Measurements from ENCODE around the gene DUSP22.

The DUSP22 gene

GRCh38 chr6:397056-397455 lies 104.8 kb downstream of the DUSP22 start:
- peaks cover 2% of the 10 kb centered on the region for H3K27me3 ChIP-seq (ENCODE audit: control insufficient read depth, insufficient read depth, low read length)
- H3K36me3 ChIP-seq (ENCODE audit: control insufficient read depth, insufficient read depth, low read length), result no peaks in the 10 kb centered on the region
- H3K9me3 ChIP-seq (ENCODE audit: control insufficient read depth, low read length), result no peaks in the 10 kb centered on the region
- H2AFZ ChIP-seq, result no peak overlapping the region
- no peak overlapping the region for H3K4me2 ChIP-seq (ENCODE audit: low read length)
- no peak overlapping the region for H3K9ac ChIP-seq
- TF ChIP-seq, protein P1, sequence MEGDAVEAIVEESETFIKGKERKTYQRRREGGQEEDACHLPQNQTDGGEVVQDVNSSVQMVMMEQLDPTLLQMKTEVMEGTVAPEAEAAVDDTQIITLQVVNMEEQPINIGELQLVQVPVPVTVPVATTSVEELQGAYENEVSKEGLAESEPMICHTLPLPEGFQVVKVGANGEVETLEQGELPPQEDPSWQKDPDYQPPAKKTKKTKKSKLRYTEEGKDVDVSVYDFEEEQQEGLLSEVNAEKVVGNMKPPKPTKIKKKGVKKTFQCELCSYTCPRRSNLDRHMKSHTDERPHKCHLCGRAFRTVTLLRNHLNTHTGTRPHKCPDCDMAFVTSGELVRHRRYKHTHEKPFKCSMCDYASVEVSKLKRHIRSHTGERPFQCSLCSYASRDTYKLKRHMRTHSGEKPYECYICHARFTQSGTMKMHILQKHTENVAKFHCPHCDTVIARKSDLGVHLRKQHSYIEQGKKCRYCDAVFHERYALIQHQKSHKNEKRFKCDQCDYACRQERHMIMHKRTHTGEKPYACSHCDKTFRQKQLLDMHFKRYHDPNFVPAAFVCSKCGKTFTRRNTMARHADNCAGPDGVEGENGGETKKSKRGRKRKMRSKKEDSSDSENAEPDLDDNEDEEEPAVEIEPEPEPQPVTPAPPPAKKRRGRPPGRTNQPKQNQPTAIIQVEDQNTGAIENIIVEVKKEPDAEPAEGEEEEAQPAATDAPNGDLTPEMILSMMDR (IDR thresholded peaks at IDR 0.05), result no peak
- H3K79me2 ChIP-seq, result no peaks in the 10 kb centered on the region
- H3K27ac ChIP-seq, result no peak overlapping the region
- no peak overlapping the region for H3K4me3 ChIP-seq (ENCODE audit: low read depth, low read length)
- no peaks in the 10 kb centered on the region for H3K4me1 ChIP-seq

DNA sequence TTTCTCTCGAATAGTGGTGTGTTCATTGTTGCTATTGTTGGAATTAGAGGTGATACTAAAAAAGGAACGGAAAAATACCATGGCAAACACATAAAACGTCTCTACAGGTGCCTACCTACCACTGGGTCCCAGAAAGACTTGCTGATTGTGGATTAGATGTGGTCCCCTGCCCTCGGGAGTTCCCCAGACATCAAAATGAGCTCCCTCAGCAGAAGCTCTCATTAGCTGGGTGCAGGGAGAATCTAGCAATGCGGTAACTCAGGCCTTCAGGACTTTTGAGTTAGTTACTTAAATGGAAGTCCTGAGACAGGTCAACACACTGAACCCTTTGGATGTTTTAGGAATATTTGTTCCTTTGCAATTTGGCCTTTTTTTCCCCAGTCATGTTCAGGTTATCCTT lies 105.3 kb downstream of the DUSP22 start:
- no peak overlapping the region for H3K4me3 ChIP-seq (ENCODE audit: low read depth, low read length)
- no peak overlapping the region for H3K9ac ChIP-seq
- TF ChIP-seq, protein P1 (IDR thresholded peaks at IDR 0.05), result no peak
- H3K79me2 ChIP-seq, result no peaks in the 10 kb centered on the region
- H3K4me1 ChIP-seq, result no peaks in the 10 kb centered on the region
- peaks cover 2% of the 10 kb centered on the region for H3K27me3 ChIP-seq (ENCODE audit: control insufficient read depth, insufficient read depth, low read length)
- no peak overlapping the region for H3K27ac ChIP-seq
- no peak overlapping the region for H3K4me2 ChIP-seq (ENCODE audit: low read length)
- H3K9me3 ChIP-seq (ENCODE audit: control insufficient read depth, low read length), result no peaks in the 10 kb centered on the region
- no peak overlapping the region for H2AFZ ChIP-seq
- H3K36me3 ChIP-seq (ENCODE audit: control insufficient read depth, insufficient read depth, low read length), result no peaks in the 10 kb centered on the region

GRCh38 chr6:398065-398464 lies 105.8 kb downstream of the DUSP22 start:
- Histone ChIP-seq H3K36me3 (ENCODE audit: control insufficient read depth, insufficient read depth, low read length) (no peaks in the 10 kb centered on the region), H3K79me2 (no peaks in the 10 kb centered on the region), H3K9ac (no peak overlapping the region), H2AFZ (no peak overlapping the region), H3K9me3 (ENCODE audit: control insufficient read depth, low read length) (no peaks in the 10 kb centered on the region), H3K4me2 (ENCODE audit: low read length) (no peak overlapping the region), H3K27me3 (ENCODE audit: control insufficient read depth, insufficient read depth, low read length) (peaks cover 2% of the 10 kb centered on the region), H3K4me1 (no peaks in the 10 kb centered on the region), H3K27ac (no peak overlapping the region), H3K4me3 (ENCODE audit: low read depth, low read length) (no peak overlapping the region)
- TF ChIP-seq, protein P1 (IDR thresholded peaks at IDR 0.05), result no peak

- H3K9ac ChIP-seq, result no peak overlapping the region
- no peaks in the 10 kb centered on the region for H3K79me2 ChIP-seq
- H3K27ac ChIP-seq, result no peak overlapping the region
- H3K9me3 ChIP-seq (ENCODE audit: control insufficient read depth, low read length), result no peaks in the 10 kb centered on the region
- TF ChIP-seq, protein P1 (IDR thresholded peaks at IDR 0.05), result no peak
- H3K4me3 ChIP-seq (ENCODE audit: low read depth, low read length), result no peak overlapping the region
- H3K4me2 ChIP-seq (ENCODE audit: low read length), result no peak overlapping the region
- H3K4me1 ChIP-seq, result no peaks in the 10 kb centered on the region
- peaks cover 2% of the 10 kb centered on the region for H3K27me3 ChIP-seq (ENCODE audit: control insufficient read depth, insufficient read depth, low read length)
- H2AFZ ChIP-seq, result no peak overlapping the region
- H3K36me3 ChIP-seq (ENCODE audit: control insufficient read depth, insufficient read depth, low read length), result no peaks in the 10 kb centered on the region
Measured at GRCh38 chr6:398558-399078, 106.3 kb downstream of the DUSP22 start.

DNA sequence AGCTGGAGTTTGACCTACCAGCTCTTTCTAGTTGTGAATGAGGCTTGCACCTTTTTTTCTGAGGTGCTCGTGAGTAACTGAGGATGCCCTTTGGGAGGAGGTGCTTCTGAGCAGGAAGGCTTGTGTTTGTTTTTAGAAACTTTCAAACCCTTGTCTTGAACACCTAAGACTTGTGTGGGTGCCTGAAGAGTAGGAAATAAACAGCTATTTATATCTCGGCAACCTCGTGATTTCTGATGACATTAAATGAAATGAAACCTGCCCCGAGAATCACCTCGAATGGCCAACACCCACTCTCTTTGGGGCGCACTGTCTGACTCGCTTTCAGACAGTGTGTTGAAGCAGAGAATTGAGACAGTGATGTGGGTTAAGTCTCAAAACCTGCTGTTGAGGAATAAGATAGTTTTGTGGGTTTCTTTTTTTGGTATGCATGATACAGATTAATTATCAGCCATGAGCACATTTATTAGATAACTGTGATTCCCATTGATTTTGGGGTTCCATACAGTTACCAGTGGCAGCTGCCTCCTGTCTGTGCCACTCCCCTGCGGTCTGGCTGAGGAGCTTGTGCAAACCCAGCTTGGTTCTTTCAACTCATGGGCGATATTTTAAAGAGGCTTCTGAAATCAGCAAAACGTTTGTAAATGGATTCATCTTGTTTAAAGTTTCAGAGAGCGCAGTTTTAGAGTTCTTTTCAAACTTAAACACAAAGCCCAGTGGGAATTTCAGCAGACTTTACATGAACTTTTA lies 107.7 kb downstream of the DUSP22 start:
- peaks cover 2% of the 10 kb centered on the region for H3K27me3 ChIP-seq (ENCODE audit: control insufficient read depth, insufficient read depth, low read length)
- H3K4me3 ChIP-seq (ENCODE audit: low read depth, low read length), result no peak overlapping the region
- H3K27ac ChIP-seq, result no peak overlapping the region
- no peaks in the 10 kb centered on the region for H3K4me1 ChIP-seq
- H3K9ac ChIP-seq, result no peak overlapping the region
- TF ChIP-seq, protein P1 (IDR thresholded peaks at IDR 0.05), result no peak
- no peak overlapping the region for H3K4me2 ChIP-seq (ENCODE audit: low read length)
- no peaks in the 10 kb centered on the region for H3K36me3 ChIP-seq (ENCODE audit: control insufficient read depth, insufficient read depth, low read length)
- no peak overlapping the region for H2AFZ ChIP-seq
- H3K79me2 ChIP-seq, result no peaks in the 10 kb centered on the region
- H3K9me3 ChIP-seq (ENCODE audit: control insufficient read depth, low read length), result no peaks in the 10 kb centered on the region
